ENCODE measurements around the gene GPHN.
"Not testable (repeated sequence)": the region's sequence is repeated elsewhere in the genome, so short reads cannot be mapped to it uniquely, and the experiment has no call there.

The GPHN gene

GRCh38 chr14:66490143-66491111 lies 17.5 kb upstream of the GPHN start:
- Mint-ChIP-seq H3K27ac (no peak overlapping the region), H3K27me3 (ENCODE audit: low read depth) (peaks cover 8% of the 10 kb centered on the region), H3K4me3 (no peak overlapping the region), H3K4me1 (ENCODE audit: low read depth) (peaks cover 1% of the 10 kb centered on the region), H3K9me3 (no peaks in the 10 kb centered on the region), H3K36me3 (ENCODE audit: low read depth) (no peaks in the 10 kb centered on the region)

GRCh38 chr14:66493750-66494149 lies 14.2 kb upstream of the GPHN start:
- no peaks in the 10 kb centered on the region for H3K36me3 Mint-ChIP-seq (ENCODE audit: low read depth)
- no peak overlapping the region for H3K27ac Mint-ChIP-seq
- H3K4me1 Mint-ChIP-seq (ENCODE audit: low read depth), result peaks cover 14% of the 10 kb centered on the region
- no peaks in the 10 kb centered on the region for H3K9me3 Mint-ChIP-seq
- no peak overlapping the region for H3K4me3 Mint-ChIP-seq
- H3K27me3 Mint-ChIP-seq (ENCODE audit: low read depth), result peaks cover 16% of the 10 kb centered on the region

GRCh38 chr14:66495218-66496098 lies 12.5 kb upstream of the GPHN start:
- H3K27me3 Mint-ChIP-seq (ENCODE audit: low read depth), result peaks cover 11% of the 10 kb centered on the region
- no peak overlapping the region for H3K4me3 Mint-ChIP-seq
- peaks cover 17% of the 10 kb centered on the region for H3K4me1 Mint-ChIP-seq (ENCODE audit: low read depth)
- H3K9me3 Mint-ChIP-seq, result no peaks in the 10 kb centered on the region
- H3K36me3 Mint-ChIP-seq (ENCODE audit: low read depth), result no peaks in the 10 kb centered on the region
- no peak overlapping the region for H3K27ac Mint-ChIP-seq

GRCh38 chr14:66496188-66496807 lies 11.6 kb upstream of the GPHN start:
- H3K27me3 Mint-ChIP-seq (ENCODE audit: low read depth), result peaks cover 8% of the 10 kb centered on the region
- peaks cover 17% of the 10 kb centered on the region for H3K4me1 Mint-ChIP-seq (ENCODE audit: low read depth)
- no peaks in the 10 kb centered on the region for H3K9me3 Mint-ChIP-seq
- no peak overlapping the region for H3K4me3 Mint-ChIP-seq
- H3K36me3 Mint-ChIP-seq (ENCODE audit: low read depth), result no peaks in the 10 kb centered on the region
- H3K27ac Mint-ChIP-seq, result no peak overlapping the region

GRCh38 chr14:66496911-66497310 lies 11.0 kb upstream of the GPHN start:
- H3K27me3 Mint-ChIP-seq (ENCODE audit: low read depth), result peaks cover 8% of the 10 kb centered on the region
- H3K9me3 Mint-ChIP-seq, result no peaks in the 10 kb centered on the region
- peaks cover 17% of the 10 kb centered on the region for H3K4me1 Mint-ChIP-seq (ENCODE audit: low read depth)
- H3K27ac Mint-ChIP-seq, result no peak overlapping the region
- H3K4me3 Mint-ChIP-seq, result no peak overlapping the region
- H3K36me3 Mint-ChIP-seq (ENCODE audit: low read depth), result no peaks in the 10 kb centered on the region

- no peak overlapping the region for H3K27ac Mint-ChIP-seq
- H3K36me3 Mint-ChIP-seq (ENCODE audit: low read depth), result no peaks in the 10 kb centered on the region
- H3K27me3 Mint-ChIP-seq (ENCODE audit: low read depth), result peaks cover 8% of the 10 kb centered on the region
- no peaks in the 10 kb centered on the region for H3K9me3 Mint-ChIP-seq
- H3K4me3 Mint-ChIP-seq, result no peak overlapping the region
- H3K4me1 Mint-ChIP-seq (ENCODE audit: low read depth), result peaks cover 17% of the 10 kb centered on the region
Measured at GRCh38 chr14:66498311-66498710, 9.6 kb upstream of the GPHN start.

GRCh38 chr14:66501592-66501991 lies 6.4 kb upstream of the GPHN start:
- Mint-ChIP-seq H3K27me3 (ENCODE audit: low read depth) (peaks cover 8% of the 10 kb centered on the region), H3K4me3 (no peak overlapping the region), H3K4me1 (ENCODE audit: low read depth) (peaks cover 14% of the 10 kb centered on the region), H3K36me3 (ENCODE audit: low read depth) (no peaks in the 10 kb centered on the region), H3K9me3 (no peaks in the 10 kb centered on the region), H3K27ac (no peak overlapping the region)

- H3K4me3 Mint-ChIP-seq; H3K36me3 Mint-ChIP-seq (ENCODE audit: low read depth); H3K27me3 Mint-ChIP-seq (ENCODE audit: low read depth); H3K27ac Mint-ChIP-seq; H3K9me3 Mint-ChIP-seq: not testable (repeated sequence)
- H3K4me1 Mint-ChIP-seq (ENCODE audit: low read depth), result peaks cover 13% of the 10 kb centered on the region
Measured at GRCh38 chr14:66502836-66503235, 5.1 kb upstream of the GPHN start.

GRCh38 chr14:66503532-66503931 lies 4.4 kb upstream of the GPHN start:
- Mint-ChIP-seq H3K27ac (no peak overlapping the region), H3K4me3 (no peak overlapping the region), H3K9me3 (no peaks in the 10 kb centered on the region), H3K36me3 (ENCODE audit: low read depth) (no peaks in the 10 kb centered on the region), H3K4me1 (ENCODE audit: low read depth) (peaks cover 13% of the 10 kb centered on the region), H3K27me3 (ENCODE audit: low read depth) (no peaks in the 10 kb centered on the region)

- Mint-ChIP-seq H3K4me1 (ENCODE audit: low read depth) (peaks cover 24% of the 10 kb centered on the region), H3K36me3 (ENCODE audit: low read depth) (no peaks in the 10 kb centered on the region), H3K27ac (peak overlapping the region; percentile 89), H3K9me3 (no peaks in the 10 kb centered on the region), H3K27me3 (ENCODE audit: low read depth) (peaks cover 25% of the 10 kb centered on the region), H3K4me3 (peak overlapping the region; percentile 86)
Measured at GRCh38 chr14:66507181-66507721, 696 bp upstream of the GPHN start.

GRCh38 chr14:66508547-66508845 lies 549 bp downstream of the GPHN start:
- Mint-ChIP-seq H3K36me3 (ENCODE audit: low read depth) (no peaks in the 10 kb centered on the region), H3K4me1 (ENCODE audit: low read depth) (peaks cover 29% of the 10 kb centered on the region), H3K9me3 (no peaks in the 10 kb centered on the region), H3K27ac (peak overlapping the region; percentile 89), H3K27me3 (ENCODE audit: low read depth) (peaks cover 33% of the 10 kb centered on the region), H3K4me3 (peak overlapping the region; percentile 86)

GRCh38 chr14:66508846-66509621 lies 1.1 kb downstream of the GPHN start:
- peak overlapping the region; percentile 41 for H3K27ac Mint-ChIP-seq
- peak overlapping the region; percentile 91 for H3K4me3 Mint-ChIP-seq
- H3K36me3 Mint-ChIP-seq (ENCODE audit: low read depth), result no peaks in the 10 kb centered on the region
- H3K4me1 Mint-ChIP-seq (ENCODE audit: low read depth), result peaks cover 29% of the 10 kb centered on the region
- no peaks in the 10 kb centered on the region for H3K9me3 Mint-ChIP-seq
- H3K27me3 Mint-ChIP-seq (ENCODE audit: low read depth), result peaks cover 33% of the 10 kb centered on the region

- peak overlapping the region; percentile 91 for H3K4me3 Mint-ChIP-seq
- no peaks in the 10 kb centered on the region for H3K36me3 Mint-ChIP-seq (ENCODE audit: low read depth)
- peaks cover 29% of the 10 kb centered on the region for H3K4me1 Mint-ChIP-seq (ENCODE audit: low read depth)
- H3K27me3 Mint-ChIP-seq (ENCODE audit: low read depth), result peaks cover 37% of the 10 kb centered on the region
- no peaks in the 10 kb centered on the region for H3K9me3 Mint-ChIP-seq
- H3K27ac Mint-ChIP-seq, result no peak overlapping the region
Measured at GRCh38 chr14:66509874-66510273, 1.9 kb downstream of the GPHN start.

- H3K4me3 Mint-ChIP-seq, result no peak overlapping the region
- H3K4me1 Mint-ChIP-seq (ENCODE audit: low read depth), result peaks cover 22% of the 10 kb centered on the region
- H3K27me3 Mint-ChIP-seq (ENCODE audit: low read depth), result peaks cover 37% of the 10 kb centered on the region
- H3K36me3 Mint-ChIP-seq (ENCODE audit: low read depth), result no peaks in the 10 kb centered on the region
- no peak overlapping the region for H3K27ac Mint-ChIP-seq
- no peaks in the 10 kb centered on the region for H3K9me3 Mint-ChIP-seq
Measured at GRCh38 chr14:66511849-66512248, 3.9 kb downstream of the GPHN start.
